ENCODE data around the gene NFASC.

Gene NFASC

DNA sequence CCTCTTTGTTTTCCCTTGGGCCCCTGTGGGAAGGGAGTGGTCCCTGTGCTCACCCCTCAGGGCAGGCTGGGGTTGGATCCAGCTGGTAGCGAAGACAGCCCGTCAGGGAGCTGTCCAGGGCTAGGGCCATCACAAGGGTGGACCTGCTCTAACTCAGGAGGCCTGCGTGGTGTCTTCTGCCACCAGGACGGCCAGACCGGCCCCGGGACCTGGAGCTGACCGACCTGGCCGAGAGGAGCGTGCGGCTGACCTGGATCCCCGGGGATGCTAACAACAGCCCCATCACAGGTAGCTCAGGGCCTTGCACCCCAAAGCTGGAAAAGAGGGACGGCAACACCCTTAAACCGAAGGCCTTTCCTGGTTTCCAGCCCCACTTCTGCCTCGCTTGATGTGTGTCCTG lies 108.1 kb downstream of the NFASC start:
- in situ Hi-C loops (cut with MboI; ENCODE audit: low sequenced_read_pairs): loop anchor here (10.0 kb wide), 1 partner anchor 276 kb away; no protein-coding TSS in a partner anchor

DNA sequence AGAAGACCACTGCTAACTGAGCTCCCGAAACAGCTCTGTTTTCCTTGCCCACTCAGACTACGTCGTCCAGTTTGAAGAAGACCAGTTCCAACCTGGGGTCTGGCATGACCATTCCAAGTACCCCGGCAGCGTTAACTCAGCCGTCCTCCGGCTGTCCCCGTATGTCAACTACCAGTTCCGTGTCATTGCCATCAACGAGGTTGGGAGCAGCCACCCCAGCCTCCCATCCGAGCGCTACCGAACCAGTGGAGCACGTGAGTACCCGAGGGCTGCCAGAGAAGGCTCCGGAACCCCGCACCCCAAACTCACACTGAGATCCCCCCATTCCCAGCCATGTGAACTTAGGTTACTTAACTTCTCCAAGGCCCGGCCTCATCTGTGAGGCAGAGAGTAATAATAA lies 108.6 kb downstream of the NFASC start:
- in situ Hi-C loops (cut with MboI; ENCODE audit: low sequenced_read_pairs): loop anchor here (10.0 kb wide), 1 partner anchor 275 kb away; no protein-coding TSS in a partner anchor

DNA sequence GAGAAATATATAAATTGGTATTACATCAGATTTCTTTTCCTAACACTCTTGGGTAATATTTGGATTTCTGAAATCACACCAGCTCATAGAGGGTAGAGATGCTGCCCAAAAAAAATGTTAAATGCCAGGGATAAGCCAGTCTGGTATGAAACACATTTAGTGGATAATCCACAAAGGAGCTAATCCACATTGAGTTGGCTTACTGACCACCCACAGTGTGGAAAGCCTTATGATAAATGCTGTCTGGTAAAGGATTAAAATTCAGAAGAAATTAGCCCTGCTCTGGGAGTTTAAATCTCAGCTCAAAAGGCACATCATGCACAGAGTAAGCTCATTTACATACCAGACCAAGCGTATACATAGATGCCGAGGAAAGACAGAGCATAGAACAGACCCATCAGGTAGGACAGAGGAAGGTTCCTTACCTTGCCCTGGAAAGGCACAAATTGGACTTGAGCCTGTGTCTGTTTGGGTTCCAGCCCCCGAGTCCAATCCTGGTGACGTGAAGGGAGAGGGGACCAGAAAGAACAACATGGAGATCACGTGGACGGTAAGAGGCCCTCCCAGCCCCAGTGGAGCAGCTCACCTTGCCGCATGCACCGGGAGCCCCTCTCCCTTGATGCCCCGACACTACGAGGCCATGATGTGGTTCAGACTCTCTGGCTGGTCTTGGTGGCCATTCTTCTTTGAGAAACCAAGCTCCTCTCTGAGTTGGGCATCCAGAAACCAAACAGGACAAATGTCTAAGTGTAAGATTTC lies 109.4 kb downstream of the NFASC start:
- in situ Hi-C loops (cut with MboI; ENCODE audit: low sequenced_read_pairs): loop anchor here (10.0 kb wide), 1 partner anchor 275 kb away; no protein-coding TSS in a partner anchor

DNA sequence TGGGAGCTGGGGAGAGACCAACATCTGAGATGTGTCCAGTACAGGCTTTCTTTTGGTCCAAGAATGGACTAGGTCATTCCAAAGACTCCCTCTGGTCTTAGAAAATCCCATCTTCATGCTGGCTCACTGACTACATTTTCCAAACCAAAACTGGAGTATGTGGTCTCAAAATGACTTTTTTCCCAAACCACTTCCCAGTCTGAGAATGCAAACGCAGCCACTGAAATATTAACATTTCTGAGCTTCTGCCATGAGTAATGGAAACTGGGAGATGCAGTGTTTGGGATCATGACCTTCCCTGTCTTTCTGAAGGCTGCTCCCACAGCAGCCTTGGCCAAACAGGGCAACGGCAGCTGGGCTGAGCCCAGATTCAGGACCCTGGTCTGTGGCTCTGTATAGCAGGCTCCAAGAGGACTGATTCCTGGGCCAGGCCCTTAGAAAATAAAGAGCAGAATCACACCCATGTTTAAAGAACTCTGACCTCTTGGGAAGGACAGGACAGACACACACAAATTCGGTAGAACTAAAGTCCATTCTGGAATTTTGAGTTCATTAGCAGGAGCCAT lies 110.3 kb downstream of the NFASC start:
- in situ Hi-C loops (cut with MboI; ENCODE audit: low sequenced_read_pairs): no loop called here

DNA sequence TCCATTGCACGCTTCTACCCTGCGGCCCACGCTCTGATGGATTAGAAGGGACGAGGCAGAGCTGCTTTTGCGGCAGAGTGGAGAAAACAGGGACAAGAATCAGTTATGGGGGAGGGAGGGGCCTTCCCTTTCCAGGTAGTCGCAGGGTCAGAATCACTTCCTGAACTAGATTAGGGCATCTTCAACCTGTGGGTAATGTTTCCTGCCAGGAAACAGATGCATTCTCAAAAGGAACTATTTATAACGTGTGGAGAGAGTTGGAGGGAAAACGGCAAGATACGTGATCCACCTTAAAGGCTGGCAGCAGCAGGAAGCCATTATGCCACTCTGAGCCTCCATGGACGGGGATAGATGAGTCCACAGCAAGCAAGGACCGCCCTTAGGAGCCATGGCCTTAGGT lies 112.5 kb downstream of the NFASC start:
- in situ Hi-C loops (cut with MboI; ENCODE audit: low sequenced_read_pairs): no loop called here

DNA sequence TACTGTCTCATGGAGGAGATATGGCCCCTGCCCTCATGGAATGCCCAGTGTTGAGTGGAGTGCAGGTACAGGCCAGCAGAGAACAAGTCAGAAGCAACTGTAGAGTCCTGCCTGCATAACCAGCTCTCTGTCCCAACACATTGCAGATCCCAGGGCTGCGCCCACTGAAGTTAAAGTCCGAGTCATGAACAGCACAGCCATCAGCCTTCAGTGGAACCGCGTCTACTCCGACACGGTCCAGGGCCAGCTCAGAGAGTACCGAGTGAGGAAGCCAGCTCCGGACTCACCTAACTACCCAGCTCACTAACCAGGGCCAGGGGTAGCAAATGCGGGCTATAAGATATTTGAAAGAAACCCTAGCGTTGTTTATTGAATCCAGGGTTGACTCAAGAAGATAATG lies 113.2 kb downstream of the NFASC start:
- in situ Hi-C loops (cut with MboI; ENCODE audit: low sequenced_read_pairs): no loop called here

DNA sequence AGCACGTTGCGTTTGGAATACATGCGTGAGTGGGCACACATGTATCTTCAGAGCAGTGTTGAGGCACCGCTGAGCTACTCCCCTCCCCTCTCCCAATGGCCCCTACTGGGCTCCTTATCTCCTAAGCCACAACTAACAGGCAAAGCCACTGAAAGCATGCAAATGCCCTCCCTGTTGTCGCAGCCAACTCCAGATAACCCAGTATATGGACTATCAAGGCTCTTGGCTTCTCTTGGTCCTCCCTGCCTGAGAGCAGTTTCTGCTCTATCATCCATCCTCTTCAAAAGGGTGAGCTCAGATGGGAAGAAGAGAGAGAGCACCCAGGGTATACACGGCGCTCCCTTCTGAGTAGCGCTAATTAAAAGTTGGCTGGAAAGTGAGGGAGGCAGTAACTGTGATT lies 113.8 kb downstream of the NFASC start:
- in situ Hi-C loops (cut with MboI; ENCODE audit: low sequenced_read_pairs): no loop called here

DNA sequence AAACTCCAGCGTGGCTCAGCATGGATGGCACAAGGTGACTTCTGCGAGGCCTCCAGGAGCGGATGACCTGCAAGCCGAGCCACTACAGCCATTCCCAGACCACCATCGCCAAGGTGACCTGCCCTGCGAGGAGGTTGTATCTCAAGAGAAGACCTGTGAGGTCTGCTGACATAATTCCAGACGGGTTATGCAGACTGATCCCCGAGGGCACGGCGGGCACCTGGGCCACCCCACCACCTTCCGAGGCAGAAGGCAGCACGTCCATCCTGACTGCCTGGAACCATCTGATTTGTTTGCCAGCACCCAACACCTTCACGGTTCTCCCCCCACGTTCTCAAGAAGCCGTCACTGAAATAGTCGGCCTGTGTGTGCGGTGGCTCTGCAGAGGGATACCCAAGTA lies 115.5 kb downstream of the NFASC start:
- in situ Hi-C loops (cut with MboI; ENCODE audit: low sequenced_read_pairs): no loop called here

DNA sequence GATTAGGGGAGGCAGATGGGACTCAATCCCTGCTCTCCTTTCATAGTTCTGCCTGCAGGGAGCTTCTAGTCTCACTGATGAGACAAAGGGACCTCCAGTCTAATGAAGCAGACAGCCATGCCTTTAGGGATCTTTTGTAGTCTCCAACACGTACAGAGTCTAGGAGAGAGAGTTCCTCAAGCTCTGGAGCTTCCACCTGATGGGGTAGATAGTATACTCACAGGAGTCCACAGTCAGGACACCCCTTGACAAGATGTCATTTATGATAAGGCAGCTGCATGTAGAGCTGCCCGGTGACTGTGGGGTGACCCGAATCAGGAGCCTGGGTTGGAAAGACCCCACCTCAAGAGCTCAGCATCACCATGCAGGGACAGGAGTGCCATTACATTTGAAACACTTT lies 117.0 kb downstream of the NFASC start:
- in situ Hi-C loops (cut with MboI; ENCODE audit: low sequenced_read_pairs): no loop called here

DNA sequence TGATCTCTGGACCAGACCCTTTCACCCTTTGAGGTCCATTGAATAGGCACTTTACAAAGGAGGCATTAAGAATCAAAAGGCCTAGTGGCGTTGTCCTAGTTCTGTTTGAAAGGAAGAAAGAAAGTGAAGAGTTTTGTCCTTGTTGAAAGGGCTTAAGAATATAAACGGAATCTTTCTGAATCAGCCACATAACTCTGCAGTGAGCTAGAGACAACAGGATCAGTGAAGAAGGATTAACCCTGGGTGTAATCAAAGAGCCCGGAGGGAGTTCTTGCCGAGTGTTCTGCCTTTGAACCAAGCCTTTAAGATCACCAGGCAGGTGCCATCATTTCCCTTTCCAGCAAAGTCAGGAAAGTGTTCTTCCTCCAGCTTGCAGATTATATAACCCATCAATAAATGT lies 117.5 kb downstream of the NFASC start:
- in situ Hi-C loops (cut with MboI; ENCODE audit: low sequenced_read_pairs): no loop called here

DNA sequence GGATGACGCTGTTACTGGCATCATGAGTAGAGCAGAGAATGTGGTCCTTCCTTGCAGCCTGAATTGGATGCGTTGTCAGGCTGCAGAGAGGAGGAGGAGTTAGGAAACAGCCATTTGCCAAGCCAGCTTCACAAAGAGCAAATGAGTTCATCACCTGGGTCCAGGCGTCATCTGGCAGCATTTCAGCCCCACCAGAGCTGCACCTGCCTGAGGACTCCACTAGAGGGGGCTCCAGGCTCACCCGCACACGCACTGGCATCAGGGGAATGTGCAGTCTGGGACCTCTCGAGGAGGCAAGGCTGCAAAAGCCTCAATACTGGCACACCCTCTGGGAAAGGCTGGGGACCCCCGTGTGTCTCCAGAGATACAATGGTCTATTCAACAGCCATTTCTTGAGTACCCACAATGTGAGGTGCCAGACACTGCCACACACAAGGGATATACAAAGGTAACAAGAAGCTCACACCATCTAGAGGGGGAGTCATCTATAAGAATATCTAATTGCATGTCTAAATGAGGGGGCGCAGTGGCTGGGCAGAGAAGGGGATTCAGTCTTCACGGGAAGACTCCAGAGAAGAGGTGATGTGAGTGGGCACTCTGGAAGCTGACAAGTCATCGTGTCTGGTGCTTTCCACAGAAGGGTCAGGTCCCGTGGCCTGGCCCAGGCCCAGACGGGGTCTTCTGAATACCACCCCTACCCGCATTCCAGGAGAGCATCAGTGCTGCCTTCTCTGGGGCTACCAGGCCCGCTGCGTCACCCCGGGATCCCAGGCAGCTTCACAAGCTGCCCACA lies 118.8 kb downstream of the NFASC start:
- in situ Hi-C loops (cut with MboI; ENCODE audit: low sequenced_read_pairs): no loop called here

DNA sequence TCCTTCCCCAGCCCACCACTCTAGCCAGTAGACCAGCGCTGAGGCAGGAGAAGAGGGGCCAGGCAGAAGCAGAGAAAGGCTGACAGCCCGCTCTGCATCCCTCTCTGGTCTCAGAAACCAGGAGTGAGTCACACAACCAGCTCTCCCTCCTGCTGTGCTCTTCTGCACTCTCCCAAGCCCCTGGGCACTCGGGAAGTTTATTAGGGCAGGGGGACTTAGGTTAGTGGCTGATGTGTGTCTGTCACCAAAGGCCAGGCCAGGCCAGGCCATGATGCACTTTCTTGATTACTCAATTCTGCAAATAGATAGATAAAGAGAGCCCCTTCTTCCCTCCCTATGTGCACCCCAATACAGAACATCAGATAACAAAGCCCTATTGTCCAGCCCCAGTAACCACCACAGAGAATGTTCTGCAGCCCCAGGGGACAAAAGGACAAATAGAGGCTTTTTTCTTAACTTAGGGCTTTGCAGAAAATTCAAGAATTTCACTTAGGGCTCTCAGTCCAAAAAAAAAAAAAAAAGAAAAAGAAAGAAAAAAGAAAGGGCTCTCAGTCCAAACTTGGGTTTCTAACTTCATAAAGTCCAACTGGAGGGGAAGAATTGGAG lies 119.5 kb downstream of the NFASC start:
- in situ Hi-C loops (cut with MboI; ENCODE audit: low sequenced_read_pairs): no loop called here

DNA sequence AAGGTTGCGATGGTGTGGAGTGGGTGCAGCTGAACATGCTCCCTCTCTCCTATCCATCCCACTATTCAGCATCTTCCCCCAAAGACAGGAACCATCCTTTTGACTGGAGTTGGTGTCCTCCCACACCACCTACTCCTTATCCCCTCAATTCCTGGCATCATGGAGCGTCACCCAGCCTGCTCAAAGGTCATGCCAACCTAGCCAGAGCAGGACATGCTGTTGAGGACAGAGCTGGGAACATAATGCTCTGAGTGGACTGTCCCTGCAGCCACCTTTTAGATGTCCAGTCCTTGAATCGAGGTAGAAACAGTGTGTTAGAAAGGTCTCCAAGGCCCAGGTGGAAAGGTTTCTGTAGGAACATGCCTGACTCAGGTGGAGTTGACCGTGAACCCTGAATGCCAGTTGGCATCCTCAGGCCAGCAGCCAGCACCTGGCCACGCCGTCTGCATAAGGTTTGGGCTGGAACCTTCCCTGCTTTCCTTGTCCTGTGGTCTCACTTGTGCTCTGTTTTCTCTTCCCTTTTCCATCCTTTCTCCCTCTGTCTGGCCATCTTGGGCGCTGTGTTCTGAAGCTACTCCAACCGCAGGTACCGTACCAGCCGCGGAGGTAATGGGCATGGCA lies 120.2 kb downstream of the NFASC start:
- in situ Hi-C loops (cut with MboI; ENCODE audit: low sequenced_read_pairs): no loop called here

DNA sequence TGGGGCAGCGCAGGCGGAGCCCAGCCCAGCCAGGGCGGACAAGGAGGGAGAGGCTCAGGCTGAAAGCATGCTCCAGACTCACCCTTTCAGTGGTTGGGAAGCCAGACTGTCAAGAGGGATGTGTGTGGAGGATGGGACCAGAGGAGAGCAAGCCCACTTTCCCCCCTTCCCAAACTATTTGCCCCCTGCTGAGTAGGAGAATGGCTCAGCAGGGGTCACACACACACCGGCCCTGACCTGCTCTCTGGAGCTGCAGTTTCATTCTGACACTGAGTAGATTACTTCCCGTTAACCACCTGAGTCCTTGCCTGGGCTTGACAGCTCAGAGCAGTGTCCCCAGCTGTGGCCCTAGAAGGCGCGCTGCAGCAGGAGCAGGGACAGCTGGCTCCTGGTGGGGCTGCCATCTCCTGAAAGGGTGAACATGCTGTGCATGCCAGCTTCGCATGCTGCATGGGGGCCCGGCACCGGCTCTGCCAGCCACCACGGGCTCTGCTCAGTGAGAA lies 120.7 kb downstream of the NFASC start:
- in situ Hi-C loops (cut with MboI; ENCODE audit: low sequenced_read_pairs): no loop called here

DNA sequence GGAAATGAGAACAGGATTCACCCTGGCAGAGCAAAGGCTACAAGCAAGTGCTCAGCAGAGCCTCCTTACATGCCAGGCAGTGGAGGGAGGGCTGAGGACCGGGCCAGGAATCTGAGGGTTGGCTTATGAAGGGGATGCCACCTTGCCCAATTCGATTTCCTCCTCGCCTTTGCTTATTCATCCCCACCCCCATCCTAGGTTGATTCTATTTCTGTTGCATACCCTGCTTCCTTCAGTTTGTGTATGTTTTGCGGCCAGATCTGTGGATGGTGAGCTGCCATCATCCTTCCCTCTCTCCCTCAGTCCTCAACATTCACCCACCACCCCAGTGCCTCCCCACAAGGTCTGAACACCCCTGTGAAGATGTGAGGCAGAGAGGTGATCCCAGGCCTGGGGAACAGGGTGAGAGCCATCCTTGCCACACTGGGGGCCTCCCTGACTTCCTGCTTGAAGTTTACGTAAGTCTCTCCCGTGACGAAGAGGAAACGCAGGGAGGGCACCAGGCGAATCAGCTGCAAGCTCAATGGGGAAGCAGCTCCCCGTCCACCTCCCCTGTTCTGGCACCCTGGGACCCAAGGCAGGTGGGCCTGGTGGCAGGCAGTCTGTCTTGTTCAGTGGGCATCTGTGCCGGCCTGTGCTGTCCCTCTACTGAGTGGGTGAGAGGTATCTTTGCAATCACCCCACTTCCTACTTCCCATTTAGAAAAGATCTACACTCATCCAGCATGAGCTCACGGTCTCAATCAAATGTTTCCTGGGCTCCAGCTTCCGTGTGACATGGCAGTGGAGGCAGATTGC lies 121.7 kb downstream of the NFASC start:
- in situ Hi-C loops (cut with MboI; ENCODE audit: low sequenced_read_pairs): no loop called here

DNA sequence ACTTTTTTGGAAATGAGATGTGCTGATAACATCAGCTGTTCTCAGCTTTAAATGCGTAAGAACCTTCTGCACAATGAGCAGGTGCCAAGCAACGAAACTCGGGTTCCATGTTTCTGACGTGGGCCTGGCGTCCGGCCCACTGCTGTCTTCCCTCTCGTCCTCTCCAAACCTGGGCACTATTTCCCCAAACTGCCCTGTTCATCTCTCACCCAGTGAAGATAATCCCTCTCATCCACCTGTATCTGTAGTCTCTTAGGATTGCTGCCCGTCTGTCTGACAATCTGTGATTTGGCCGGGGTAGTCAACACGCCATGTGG lies 122.3 kb downstream of the NFASC start:
- in situ Hi-C loops (cut with MboI; ENCODE audit: low sequenced_read_pairs): no loop called here

DNA sequence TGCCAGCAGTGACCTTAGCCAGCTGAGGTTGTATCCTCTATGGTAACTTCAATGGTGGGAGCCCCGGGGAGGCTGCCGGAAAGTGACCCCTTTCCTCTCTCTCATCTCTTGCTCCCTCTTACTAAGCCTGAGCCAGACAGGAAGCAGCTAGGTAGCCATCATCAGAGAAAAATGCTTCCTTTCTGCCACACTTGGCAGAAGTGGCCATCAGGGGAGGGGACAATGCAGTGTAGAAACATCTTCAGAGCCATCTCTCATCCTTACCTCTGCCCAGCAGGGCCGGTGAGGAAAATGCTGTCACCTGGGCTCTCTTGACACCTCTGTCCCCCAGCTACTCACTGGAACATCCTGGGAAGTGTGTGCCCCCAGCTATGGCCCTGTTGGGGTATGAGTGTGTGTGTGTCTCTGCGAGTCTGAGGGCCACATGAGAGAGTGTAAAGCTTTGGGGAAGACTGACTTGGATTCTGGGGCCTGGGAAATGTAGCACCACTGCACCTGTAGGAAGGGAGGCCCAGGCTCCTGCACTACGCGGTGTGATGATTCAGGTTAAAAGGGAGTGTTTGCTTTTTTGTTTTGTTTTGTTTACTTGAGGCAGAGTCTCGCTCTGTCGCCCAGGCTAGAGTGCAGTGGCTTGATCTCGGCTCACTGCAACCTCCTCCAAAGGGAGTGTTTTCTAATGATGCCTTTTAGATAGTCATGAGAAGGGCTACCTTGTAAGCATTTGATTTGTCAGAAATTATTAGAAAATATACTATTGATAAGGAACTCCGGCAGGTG lies 123.6 kb downstream of the NFASC start:
- in situ Hi-C loops (cut with MboI; ENCODE audit: low sequenced_read_pairs): no loop called here

DNA sequence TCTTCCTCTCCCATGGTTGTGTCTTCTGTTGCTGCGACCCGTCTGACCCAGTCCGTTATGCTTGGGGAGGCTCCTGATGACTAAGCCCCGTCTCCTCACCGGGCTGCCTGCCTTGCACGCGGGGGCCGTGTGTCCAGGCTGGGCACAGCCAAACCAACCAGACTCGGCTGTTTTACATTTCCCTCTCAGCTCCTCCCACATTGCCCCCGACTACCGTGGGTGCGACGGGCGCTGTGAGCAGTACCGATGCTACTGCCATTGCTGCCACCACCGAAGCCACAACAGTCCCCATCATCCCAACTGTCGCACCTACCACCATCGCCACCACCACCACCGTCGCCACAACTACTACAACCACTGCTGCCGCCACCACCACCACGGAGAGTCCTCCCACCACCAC lies 126.3 kb downstream of the NFASC start:
- in situ Hi-C loops (cut with MboI; ENCODE audit: low sequenced_read_pairs): no loop called here

DNA sequence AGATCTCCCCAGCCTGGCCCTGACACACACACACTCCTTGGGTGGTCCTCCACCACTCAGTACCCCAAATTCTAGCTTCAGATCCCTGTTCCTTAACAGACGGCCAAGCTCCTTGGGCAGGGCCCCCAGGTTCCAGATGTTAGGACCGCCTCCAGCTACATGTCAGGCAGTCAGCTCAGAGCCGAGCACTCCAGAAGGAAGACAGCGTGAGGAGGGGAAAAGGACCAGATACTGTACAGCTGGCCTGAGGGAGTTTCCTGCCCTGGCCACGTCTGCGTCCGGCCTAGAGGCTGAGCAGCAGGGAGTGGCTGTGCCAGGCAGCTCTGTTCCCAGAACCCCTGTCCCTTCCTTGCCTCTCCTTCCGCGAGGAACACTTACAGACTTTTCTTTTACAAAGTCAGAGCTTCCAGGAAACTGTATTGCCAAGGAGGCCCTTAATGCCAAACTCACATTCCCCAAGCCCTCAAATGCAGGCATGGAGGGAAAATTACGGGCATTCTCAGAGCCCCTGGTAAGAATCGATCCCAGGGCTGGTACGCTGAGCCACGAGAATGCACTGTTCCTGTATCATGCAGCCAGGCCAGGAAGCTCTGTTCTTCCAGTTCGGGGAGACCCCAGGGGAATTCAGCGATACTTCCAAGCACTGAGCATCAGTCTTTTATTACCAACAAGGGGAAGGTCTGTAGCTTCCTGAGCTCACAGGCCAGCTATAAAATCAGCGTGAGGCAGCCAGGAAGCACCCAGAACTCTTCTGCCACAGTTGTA lies 127.1 kb downstream of the NFASC start:
- in situ Hi-C loops (cut with MboI; ENCODE audit: low sequenced_read_pairs): no loop called here

All from HL-60/S4 treated with retinoic acid at 250 ng/mL for 4 days and 3 days (cell line).